Posterior vena cava (tissue), 2 donors: Measurements from ENCODE around the gene SPTBN1. TPM values are rescaled to one million over a fixed set of nuclear protein-coding genes. Genes with fewer than 3 reads are reported as not detected.

Source experiments
- DNase-seq: peaks from one replicate; pipeline ENCODE4 v3.0.0-alpha.2; 2020; ENCODE audit warnings: low spot score
- intact Hi-C, 2 donors: fragments of 100-400 bp; cut with DNase I; formaldehyde crosslinking; loops; one replicate each; pipeline versions ENCODE4 v1.14.1 to v1.14.2; 2022 to 2023
- total RNA-seq, 2 donors: library from RNA; stranded (reverse); fragmentation: NEBNext Ultra II Directional; extraction: Animal tissue kit (Norgen Biotek cat#: 25700); gene quantifications; one replicate each; pipeline ENCODE4 v1.2.1, GENCODE V29; 2021
- donor health status: DM: yes; HTN: yes; CAD: no.
- donor health status: DM: yes; HTN: yes; CAD: no.

Gene SPTBN1
- total RNA-seq, 2 donors from 2014 or later = 329 to 357 TPM

DNA sequence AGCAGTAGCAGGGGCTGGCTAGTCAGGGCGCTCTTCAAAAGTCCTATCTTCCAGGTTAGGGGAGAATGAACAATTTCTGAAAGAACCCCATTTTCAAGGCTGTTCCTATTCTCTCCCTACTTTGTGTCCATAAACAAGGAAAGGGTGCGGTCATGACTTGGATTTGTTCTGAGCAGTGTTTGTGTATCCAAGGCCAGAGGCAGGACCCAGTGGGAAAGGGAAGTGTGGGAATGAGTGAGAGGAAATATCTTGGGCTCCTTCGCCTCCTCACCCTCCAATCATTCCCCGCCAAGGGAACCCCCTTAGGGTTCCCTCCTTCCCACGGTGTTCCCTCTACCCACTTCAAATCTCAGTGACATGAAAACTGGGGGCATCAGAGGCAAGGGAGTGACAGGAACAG is 25.5 kb upstream of the SPTBN1 start:
- intact Hi-C loops = loop anchor here (10.0 kb wide), 2 partner anchors 56 to 96 kb away; a partner anchor contains a TSS
- no peak for DNase-seq

DNA sequence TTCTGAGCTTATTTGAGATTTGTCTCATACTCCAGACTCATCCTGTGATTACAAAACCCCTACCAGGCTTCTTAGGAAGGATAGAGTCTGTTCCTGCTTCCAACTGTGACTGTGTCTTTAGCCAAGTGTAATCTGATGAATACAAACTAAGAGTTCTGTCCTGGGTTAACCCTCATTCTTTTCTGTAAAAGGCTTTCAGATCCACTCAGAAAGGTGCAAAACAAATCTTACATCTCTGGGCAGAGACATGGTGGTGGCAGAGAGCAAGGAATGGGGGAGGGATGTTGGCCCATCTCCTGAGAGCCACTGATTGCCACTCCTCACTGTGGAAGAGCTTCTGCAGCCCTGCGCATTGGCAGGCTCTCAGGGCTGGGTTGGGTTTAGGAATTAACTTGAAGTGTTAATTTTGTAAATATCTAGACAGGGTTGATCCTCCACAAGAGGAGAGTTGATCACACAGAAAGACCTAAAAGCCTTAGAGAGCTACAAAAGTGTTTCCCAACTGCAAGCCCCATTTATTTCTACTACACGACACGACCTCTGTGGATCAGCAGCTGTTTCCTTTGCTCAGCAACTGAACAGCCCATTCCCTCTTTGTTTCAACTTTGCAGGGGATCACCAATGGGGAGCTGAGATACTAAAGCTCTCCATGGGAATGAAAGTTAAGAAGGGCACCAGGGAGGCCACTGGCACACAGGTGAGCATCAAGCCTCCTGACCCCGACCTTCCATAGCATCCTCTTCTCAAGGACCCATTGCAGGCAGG is 23.7 kb upstream of the SPTBN1 start:
- intact Hi-C loops = loop anchor here (10.0 kb wide), 2 partner anchors 58 to 98 kb away; a partner anchor contains a TSS

DNA sequence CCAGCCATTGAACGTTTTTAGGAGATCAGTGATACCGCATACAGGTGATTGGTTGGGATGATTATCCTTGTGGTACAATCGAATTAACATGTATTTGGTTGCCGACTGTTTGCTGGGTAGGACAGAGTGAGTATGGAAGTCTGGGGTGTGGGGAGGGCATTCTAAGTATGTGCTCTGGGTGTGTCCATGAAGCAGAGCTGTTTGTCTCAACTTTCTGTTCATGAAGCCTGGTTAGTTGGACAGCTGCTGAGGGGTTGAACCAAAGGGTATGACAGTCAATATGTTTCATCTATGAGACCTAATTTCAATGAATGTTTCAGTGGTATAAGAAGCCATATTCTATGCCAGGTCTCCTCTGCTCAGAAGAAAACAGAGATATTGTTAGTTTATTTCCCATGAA is 21.9 kb upstream of the SPTBN1 start:
- no peak for DNase-seq
- intact Hi-C loops = loop anchor here (10.0 kb wide), 2 partner anchors 59 to 99 kb away; a partner anchor contains a TSS

More for the DNA sequence above, 23.7 kb upstream of the SPTBN1 start:
- no peak for DNase-seq

DNA sequence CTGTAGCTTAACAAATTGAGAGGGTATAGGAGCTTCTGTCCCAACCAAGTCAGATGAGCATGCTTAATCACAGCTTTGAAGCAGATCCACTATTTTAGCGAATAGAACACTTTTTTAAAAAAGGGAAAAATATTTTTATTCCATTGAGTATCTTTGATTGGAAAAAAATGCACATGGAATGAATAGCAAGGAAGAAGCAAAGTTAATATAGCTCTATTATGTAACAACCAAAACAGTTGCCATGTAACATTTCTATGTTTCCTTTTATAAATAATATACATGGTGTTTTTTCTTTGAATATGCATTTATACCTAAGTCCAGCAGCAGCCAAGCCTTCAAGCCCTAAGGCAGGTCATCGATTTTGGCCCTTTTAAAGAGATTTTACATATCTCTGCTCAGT is 21.4 kb upstream of the SPTBN1 start:
- no peak for DNase-seq
- intact Hi-C loops = loop anchor here (10.0 kb wide), 2 partner anchors 60 to 100 kb away; a partner anchor contains a TSS

DNA sequence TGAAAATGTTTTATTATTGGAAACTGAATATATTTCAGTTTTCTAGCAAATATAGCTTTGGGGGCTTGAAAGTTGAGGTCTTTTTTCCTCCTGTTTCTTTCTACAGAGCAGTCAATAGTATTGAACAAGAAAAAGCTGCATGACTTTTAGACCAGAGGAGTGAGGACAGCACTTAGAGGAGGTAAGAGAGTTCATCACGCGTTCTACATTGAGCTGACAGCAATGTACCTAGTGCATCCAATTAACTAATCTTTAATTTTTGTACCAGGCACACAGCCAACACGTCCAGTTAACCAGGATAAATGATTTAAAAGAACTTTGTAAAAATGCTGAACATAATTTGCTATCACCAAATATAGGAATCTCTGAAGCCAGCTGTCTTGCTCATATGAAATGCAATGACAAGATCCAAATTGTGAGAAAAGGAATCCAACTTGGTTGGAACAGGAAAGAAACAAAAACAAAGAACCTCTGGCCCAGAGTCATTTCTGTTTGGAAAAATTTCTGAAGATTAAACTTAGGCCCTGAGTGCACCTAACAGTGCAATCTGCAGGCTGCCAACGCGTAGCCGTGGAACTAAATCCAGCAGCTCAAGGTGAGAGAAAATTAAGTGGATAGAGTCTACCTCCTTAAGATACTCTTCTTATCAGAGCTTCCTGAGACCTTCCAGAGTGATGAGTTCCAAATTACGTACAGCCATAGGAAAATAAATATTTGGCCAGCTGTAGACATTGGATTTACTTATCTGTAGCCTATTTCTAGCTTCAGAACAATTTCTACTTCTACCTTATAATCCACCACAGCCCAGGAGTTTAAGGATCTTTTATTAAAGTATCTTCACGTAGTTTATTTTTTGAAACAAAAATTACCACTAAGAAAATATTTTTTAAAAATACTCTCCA is 20.6 kb upstream of the SPTBN1 start:
- intact Hi-C loops = loop anchor here (10.0 kb wide), 2 partner anchors 61 to 101 kb away; a partner anchor contains a TSS
- no peak for DNase-seq

DNA sequence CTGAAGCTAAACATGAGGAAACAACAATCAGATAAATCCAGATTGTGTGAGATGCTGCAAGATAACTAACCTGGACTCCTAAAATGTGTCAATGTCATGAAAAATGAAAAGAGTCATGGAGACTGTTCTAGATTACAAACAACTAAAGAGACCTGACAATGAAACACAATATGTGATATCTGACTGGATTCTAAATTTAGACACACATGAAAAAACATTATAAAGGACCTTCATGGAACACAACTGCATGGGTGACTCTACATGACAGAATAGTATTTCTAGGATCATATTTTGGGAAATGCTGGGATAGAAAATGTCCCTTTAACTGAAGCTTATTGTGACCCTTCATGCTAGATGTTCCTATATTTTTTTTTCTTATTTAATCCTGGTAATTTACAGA is 18.5 kb upstream of the SPTBN1 start:
- intact Hi-C loops = loop anchor here (10.0 kb wide), 2 partner anchors 63 to 103 kb away; a partner anchor contains a TSS

DNA sequence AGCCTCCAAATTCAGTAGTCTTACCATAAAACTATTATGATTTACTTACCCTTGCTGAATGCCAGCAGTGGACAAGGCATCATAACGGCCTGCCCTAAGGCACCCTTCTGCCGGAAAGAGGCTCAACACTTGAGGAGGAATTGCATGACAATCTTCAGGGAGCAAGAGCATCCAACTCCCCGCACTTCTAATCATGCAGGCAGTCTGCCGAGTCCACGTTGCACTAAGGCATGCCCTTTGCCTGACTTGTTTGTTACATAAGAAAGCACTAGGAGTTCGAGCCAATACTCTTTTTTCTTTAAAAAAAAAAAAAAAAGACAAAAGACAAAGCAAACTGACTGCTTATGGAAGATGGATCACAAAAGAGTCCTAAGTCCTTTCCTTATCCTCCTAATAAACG is 17.9 kb upstream of the SPTBN1 start:
- DNase-seq = peak; percentile 85
- intact Hi-C loops = loop anchor here (10.0 kb wide), 2 partner anchors 63 to 103 kb away; a partner anchor contains a TSS

More for the DNA sequence above, 18.5 kb upstream of the SPTBN1 start:
- DNase-seq = no peak

DNA sequence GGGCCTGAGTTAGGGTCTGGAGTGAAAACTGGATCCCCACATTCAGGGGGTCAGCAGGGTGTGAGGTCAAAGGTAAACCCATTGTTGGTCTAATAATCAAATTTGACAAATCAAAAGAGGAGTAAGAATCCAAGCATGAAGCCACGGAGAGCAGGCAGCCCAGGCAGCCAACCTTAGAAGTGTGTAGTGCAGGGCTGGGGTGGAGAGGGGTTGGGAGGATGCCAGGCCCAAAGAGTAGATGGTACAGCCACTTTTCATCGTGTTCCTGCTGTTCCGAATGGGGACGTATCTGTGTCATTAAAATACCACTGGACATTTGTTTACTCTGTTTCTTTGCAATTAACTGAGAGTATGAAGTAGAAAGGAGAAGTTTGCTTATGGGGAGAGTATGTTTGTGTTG is 16.5 kb upstream of the SPTBN1 start:
- intact Hi-C loops = loop anchor here (10.0 kb wide), 2 partner anchors 65 to 105 kb away; a partner anchor contains a TSS

DNA sequence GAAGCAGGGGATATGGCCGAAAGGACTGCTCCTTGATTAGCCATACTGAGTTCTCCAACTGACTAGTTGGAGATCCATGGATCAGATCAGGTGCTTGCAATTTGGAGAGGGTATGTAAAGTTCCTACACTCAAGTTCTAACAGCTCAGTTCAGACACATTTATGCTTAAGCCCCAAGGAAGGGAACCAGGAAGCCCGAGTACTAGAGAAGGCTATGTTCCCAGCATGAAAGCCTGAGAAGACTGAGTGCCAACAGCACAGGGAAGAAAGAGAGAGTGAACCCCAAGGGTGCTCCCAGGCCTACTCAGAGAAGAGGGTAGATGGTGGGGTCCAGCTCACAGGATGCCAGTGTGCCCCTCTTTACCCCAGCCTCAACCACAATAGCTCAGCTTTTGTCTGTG is 16.1 kb upstream of the SPTBN1 start:
- intact Hi-C loops = no loop called here
- DNase-seq = no peak

More for the DNA sequence above, 16.5 kb upstream of the SPTBN1 start:
- DNase-seq = no peak

DNA sequence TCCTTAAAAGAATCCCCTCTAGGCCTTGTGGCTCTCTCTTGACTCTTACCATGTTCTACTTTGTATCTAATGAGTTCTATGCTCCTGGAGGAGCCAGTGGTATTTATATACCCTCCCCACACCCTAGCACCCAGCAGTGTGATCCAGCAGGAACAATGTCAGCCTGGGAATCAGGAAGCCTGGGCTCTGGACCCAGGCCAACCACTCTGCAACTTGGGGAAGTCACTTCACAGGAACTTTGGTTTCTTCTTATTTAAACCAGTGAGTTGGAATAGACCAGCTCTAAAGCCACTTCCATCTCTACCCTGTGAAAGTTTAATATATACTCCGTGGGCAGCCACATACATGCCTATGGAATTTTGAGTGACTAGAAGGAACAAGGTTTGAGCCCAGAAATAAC is 11.6 kb upstream of the SPTBN1 start:
- intact Hi-C loops = no loop called here
- DNase-seq = no peak

DNA sequence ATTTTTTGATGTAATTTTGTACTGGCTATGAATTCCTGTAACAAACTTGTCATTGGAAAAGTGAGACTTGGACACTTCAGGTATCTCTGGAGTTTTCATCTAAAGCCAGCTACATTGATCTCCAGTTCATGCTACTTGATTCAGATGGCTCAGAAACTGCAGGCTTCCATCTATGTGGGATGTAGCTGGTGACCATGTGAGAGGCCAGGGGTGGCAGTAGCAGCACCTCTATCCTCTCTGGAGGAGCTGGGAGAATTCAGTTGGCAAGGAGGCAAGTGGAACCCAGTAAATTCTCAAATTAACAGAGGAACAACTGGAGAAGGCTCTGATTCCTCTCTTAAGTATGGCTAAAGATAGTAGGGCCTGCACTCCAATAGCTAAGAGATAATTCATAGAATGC is 10.0 kb upstream of the SPTBN1 start:
- intact Hi-C loops = no loop called here
- DNase-seq = no peak

DNA sequence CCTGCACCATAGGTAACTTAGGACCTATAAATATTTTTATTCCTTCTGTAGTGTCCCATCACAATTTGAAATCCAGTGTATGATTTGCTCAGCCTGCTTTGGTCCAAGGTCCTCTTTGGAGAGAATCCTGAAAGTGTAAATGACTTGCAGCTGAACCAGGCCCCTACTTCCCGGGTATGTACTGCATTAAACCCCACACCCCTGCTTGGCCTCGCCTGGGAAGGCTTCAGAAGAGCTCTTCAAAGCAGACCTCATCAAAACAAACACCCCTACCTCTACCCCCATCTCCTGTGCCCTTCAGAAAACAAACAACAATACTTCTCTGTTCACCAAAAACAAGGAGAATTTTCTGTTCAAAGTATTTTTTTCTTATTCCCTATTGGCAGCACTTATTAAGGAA is 9.5 kb upstream of the SPTBN1 start:
- no peak for DNase-seq
- intact Hi-C loops = no loop called here

DNA sequence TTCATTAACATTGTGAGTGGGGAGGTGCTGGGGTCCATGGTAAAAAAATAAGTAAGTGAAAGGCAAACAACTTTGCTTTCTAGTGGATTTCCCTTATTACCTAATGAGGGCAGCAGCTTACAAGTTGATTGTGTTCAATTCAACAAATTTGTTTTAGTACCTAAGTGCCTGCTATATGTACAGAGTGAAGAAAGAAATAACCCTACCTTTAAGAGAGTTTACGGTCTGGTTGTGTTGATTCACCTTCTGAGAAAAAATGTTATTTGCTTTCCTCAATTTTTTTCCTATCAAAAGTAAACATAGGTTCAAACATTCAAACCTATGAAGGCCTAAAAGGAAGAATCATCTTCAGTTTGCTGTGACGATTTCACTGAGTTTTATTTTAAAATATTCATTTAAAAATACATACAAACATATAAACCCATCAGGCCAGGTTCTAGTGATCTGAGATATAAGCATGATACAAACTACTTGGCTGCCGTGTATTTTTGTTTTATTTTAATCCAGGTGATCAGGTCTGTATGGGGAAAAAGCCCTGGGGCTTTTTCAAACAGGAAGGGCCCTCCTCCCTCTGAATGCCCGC is 1.5 kb upstream of the SPTBN1 start:
- DNase-seq = no peak
- intact Hi-C loops = loop anchor here in 1 of 2 donors (10.0 kb wide), 1 partner anchor 180 kb away; no protein-coding TSS in a partner anchor

DNA sequence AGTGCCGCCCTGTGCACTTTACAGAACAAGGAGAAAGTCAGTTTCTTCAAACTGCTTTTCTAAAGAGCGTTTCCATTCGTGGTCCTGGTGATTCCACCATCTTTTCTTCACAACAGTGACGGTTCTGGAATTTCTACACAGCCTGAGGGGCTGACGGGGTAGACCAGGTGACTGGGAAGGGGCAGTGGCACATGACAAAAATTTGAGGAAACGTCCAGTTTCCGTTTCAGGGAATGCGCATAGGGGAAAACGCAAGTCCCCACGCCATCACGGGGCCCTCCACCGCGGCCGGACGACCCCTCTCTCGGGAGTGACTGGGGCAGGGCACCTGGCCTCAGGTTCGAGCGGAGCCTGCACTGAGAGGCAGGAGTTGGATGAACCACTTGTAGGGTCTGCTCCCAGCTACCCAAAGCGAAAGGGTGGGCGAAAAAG is 980 bp upstream of the SPTBN1 start:
- intact Hi-C loops = loop anchor here in 1 of 2 donors (10.0 kb wide), 1 partner anchor 180 kb away; no protein-coding TSS in a partner anchor
- DNase-seq = no peak

DNA sequence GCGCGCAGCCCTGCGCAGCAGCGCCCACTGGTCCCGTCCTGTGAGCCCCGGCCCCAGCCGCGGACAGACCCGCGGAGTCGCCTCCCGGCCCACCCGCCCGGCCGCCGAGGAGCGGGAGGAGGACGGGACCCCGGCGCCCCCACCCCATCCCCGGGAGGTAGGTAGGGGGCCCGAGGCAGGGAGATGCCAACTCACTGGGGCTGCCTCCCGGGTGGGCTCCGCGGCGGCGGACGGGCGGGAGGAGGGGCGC is 160 bp downstream of the SPTBN1 start:
- intact Hi-C loops = loop anchor here in 1 of 2 donors (10.0 kb wide), 1 partner anchor 179 kb away; no protein-coding TSS in a partner anchor
- DNase-seq = no peak

DNA sequence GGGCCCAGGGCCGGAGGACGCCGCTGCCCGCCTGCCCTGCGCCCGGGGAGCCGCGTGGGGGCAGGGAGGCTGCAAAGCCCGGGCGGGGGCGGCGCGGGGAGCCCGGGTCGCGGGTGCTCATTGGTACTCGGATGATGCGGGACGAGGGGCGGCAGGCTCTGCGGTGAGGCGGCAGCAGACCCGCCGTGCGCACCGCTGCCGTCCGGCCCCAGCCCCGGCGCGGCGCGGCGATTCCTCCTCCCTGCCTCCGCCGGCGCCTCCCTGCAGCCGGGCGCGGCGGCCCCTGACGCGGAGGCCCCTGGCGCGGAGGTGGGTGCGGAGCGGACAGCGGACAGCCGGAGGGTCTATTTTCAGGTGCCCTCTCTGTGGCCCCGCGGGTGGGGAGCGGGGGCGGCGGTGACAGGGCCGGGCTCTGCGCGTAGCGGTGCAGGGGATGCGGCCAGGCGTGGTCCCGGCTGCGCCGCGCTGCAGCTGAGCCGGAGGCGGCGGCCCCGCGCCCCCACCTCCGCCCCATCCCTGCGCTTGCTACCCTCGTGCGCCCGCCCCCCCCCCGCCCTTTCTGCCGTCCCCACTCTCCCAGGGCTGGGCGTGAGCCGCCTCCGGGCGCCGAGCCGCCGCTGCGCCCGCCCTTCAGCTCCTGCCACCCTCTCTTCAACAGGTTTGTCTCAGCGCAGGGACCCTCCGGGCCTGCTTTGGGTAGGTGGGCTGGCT is 640 bp downstream of the SPTBN1 start:
- DNase-seq = peak; percentile 83
- intact Hi-C loops = loop anchor here in 1 of 2 donors (10.0 kb wide), 1 partner anchor 178 kb away; no protein-coding TSS in a partner anchor

DNA sequence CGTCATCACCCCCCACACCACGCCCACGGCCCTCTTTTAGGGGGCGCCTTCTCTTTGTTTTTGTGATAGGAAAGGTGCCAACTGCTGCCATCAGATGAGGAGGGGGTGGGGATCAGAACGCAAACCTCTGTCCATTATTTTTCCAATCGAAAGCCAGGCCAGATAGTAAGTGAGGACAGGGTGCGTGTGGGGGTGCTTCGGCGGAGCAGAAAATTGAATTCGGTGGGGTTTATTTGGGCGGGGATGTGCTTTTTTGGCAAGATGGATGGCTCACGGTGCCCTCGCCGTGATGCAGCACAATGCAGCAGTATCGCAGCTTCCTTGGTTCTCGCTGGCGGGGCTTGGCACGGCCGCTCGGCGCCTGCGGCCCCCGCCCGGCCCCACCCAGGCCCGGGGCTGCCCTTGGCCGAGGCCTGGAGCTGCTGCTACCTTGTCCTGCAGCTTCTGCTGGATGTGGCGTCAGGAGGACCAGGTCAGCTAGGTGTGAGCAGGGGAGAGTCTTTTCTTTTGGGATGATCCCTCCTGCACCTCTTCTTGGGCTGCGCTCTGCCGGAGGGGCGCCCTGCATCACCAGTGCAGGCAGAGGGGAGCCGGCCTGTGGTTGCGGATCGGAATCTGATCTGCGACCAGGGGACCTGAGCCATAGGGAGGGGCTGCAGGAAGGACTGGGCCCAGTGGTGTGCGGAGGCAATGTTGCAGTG is 1.3 kb downstream of the SPTBN1 start:
- intact Hi-C loops = loop anchor here in 1 of 2 donors (10.0 kb wide), 1 partner anchor 177 kb away; no protein-coding TSS in a partner anchor
- no peak for DNase-seq

DNA sequence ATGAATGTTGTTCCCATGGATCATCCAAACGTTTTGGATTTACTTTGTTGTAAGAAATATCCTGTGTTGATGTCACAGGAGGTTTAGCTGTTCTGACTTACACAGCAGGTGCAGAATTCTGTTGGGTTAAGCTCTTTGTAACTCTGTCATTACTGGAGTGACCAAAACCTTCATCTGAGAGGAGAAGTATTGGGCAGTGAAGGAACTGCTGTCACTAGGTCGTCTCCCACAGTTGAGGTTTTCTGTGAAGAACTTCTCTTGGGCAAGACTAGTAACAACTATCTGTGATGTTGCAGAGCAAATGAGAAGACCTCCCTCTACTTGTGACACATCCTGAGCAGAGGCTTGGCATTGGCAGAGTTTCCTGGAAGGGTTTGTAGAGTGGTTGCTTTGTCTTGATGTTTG is 2.9 kb downstream of the SPTBN1 start:
- intact Hi-C loops = loop anchor here in 1 of 2 donors (10.0 kb wide), 1 partner anchor 176 kb away; no protein-coding TSS in a partner anchor
- no peak for DNase-seq
